Measurements from ENCODE around the gene LMO1. TPM values are rescaled to one million over a fixed set of nuclear protein-coding genes. Genes with fewer than 3 reads are reported as not detected.

The LMO1 gene
- total and polyA plus RNA-seq, 10 of the 15 experiments (the other 5 are each of a cell fraction or from before 2014, with no cell fraction given) = not detected

GRCh38 chr11:8204596-8204995 is 59.1 kb downstream of the LMO1 start:
- RAD21 ChIA-PET (ENCODE audit: unreplicated experiment) = interaction anchor here (1.1 to 3.8 kb wide), 2 partner anchors 11 to 14 kb away, joined by 3 to 22 read pairs; no protein-coding TSS in a partner anchor
- WGBS (ENCODE audit: insufficient coverage, insufficient replicate concordance, low lambda C conversion rate, missing lambda C conversion rate) = 37% methylated on average over 5 of the region's 5 CpGs
- no peaks in the 10 kb centered on the region for H3K36me3 ChIP-seq (ENCODE audit: control insufficient read depth in 2 of 2, insufficient read depth in 2 of 2, low read length in 1 of 2)
- peaks cover 0 to 3% of the 10 kb centered on the region in 2 experiments; a peak in 2 of 4 replicates for H3K27me3 ChIP-seq (replicated peaks in 1 of 2; ENCODE audit: control insufficient read depth in 2 of 2, insufficient read depth in 2 of 2, low read length in 1 of 2)
- FAIRE-seq (no peak), ATAC-seq (no peak), DNase-seq (ENCODE audit: low read depth, low spot score) (no peak)
- H3K27ac ChIP-seq (ENCODE audit: control insufficient read depth, insufficient read depth) = no peak overlapping the region
- in situ Hi-C loops (cut with MboI) = no loop called here
- H3K79me2 ChIP-seq (ENCODE audit: control insufficient read depth, insufficient read depth, low read length) = no peaks in the 10 kb centered on the region
- no peak overlapping the region for H3K4me3 ChIP-seq
- intact Hi-C loops (cut with micrococcal nuclease; ENCODE audit: unreplicated experiment) = loop anchor here (10.0 kb wide), 1 partner anchor 170 kb away; no protein-coding TSS in a partner anchor
- H4K20me1 ChIP-seq (ENCODE audit: control insufficient read depth, insufficient read depth) = no peaks in the 10 kb centered on the region
- H3K9me3 ChIP-seq (replicated peaks; ENCODE audit: control insufficient read depth, insufficient read depth, low read length) = no peaks in the 10 kb centered on the region
- no peak overlapping the region for H3K4me2 ChIP-seq (ENCODE audit: control insufficient read depth, insufficient read depth)
- no peak overlapping the region for H3K9ac ChIP-seq (ENCODE audit: control insufficient read depth, insufficient read depth, low read length)
- no peak overlapping the region for H2AFZ ChIP-seq (ENCODE audit: control insufficient read depth, low read depth, low read length)
- POLR2A ChIA-PET = interaction anchor here (1.2 kb wide), 1 partner anchor 10 kb away, joined by 4 read pairs; no protein-coding TSS in a partner anchor
- SMC1A ChIA-PET (ENCODE audit: uncharacterized antibody, unreplicated experiment) = interaction anchor here (0.8 to 1.9 kb wide), 4 partner anchors 9 to 359 kb away, joined by 3 to 6 read pairs (median 4); no protein-coding TSS in a partner anchor
- H3K4me1 ChIP-seq (ENCODE audit: control insufficient read depth, insufficient read depth, low read length) = peaks cover 4% of the 10 kb centered on the region; the same call in 1 of the 2 replicates
- CTCF ChIA-PET = interaction anchor here (1.2 to 8.7 kb wide), 3 partner anchors 10 to 16 kb away, joined by 3 to 132 read pairs (median 9); no protein-coding TSS in a partner anchor
- no TSS peak for BruUV-seq (replicated peaks)
- TF ChIP-seq CUX1 (IDR thresholded peaks at IDR 0.05; ENCODE audit: insufficient replicate concordance, low read depth, low read length) (no peak), NR2C1 (IDR thresholded peaks at IDR 0.05) (no peak), JUNB (IDR thresholded peaks at IDR 0.05) (no peak), MLLT1 (IDR thresholded peaks at IDR 0.05) (no peak), CEBPB (IDR thresholded peaks at IDR 0.05; ENCODE audit: borderline replicate concordance in 1 of 2, low read depth in 2 of 2, low read length in 2 of 2) (no peak), POU2F2 (IDR thresholded peaks at IDR 0.05; ENCODE audit: borderline replicate concordance, low read depth, low read length) (no peak), MEF2B (IDR thresholded peaks at IDR 0.05; ENCODE audit: partially characterized antibody, poor library complexity, severe bottlenecking) (no peak), RBBP5 (conservative IDR thresholded peaks at IDR 0.05) (no peak), ZNF217 (IDR thresholded peaks at IDR 0.05) (no peak), RELB (IDR thresholded peaks at IDR 0.05; ENCODE audit: low read depth) (no peak), ATF2 (IDR thresholded peaks at IDR 0.05; ENCODE audit: low read length) (no peak), BACH1 (IDR thresholded peaks at IDR 0.05; ENCODE audit: borderline replicate concordance) (no peak), CREM (IDR thresholded peaks at IDR 0.05; ENCODE audit: low read depth) (no peak), FOXM1 (IDR thresholded peaks at IDR 0.05; ENCODE audit: low read depth, low read length) (no peak), NR2F1 (conservative IDR thresholded peaks at IDR 0.05) (no peak)

All from GM12878 (cell line).